ENCODE results near the gene SNX22. TPM values are rescaled to one million over a fixed set of nuclear protein-coding genes. Genes with fewer than 3 reads are reported as not detected.
A peak's percentile ranks its signal among the peaks of the same experiment; 100 is the strongest.

Gene SNX22
- total RNA-seq, 1 donor from 2014 or later: 1.0 TPM

DNA sequence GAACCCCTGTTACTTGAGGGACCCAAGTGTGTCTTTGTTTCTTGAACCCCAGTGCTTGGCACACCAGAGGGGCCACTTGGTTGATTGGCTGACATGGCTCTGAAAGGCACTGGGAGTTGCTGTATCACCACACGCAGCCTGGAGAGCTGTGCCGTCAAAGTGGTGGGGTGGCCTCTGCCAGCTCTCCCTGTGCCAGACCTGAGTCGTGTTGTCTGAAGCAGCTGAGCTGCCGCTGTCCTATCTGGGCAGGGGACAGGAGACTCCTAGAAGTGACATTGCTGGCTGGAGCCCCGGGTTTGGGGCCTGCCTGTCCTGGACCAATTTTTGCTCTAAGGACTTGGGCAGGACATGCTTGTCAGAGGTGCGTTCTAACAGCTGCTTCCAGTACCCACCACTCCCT is 5.5 kb upstream of the SNX22 start:
- Histone ChIP-seq H3K27ac (ENCODE audit: low read depth, low read length) (no peak overlapping the region), H3K4me1 (ENCODE audit: control insufficient read depth in 3 of 3, insufficient read depth in 3 of 3, low read length in 3 of 3) (peaks cover under 1 to 4% (median 1%) of the 10 kb centered on the region in 3 donors), H3K27me3 (ENCODE audit: control insufficient read depth in 3 of 3, insufficient read depth in 3 of 3, low read length in 3 of 3) (peaks cover 0 to 4% (median 3%) of the 10 kb centered on the region in 3 donors), H3K36me3 (ENCODE audit: control insufficient read depth in 3 of 3, insufficient read depth in 3 of 3, low read length in 3 of 3) (peaks cover 19 to 31% (median 30%) of the 10 kb centered on the region in 3 donors), H3K4me3 (ENCODE audit: low read length in 3 of 3) (no peak overlapping the region), H3K9me3 (ENCODE audit: control insufficient read depth in 3 of 3, low read length in 3 of 3) (no peaks in the 10 kb centered on the region), H3K9ac (ENCODE audit: low read depth in 1 of 3, low read length in 3 of 3) (no peak overlapping the region)

DNA sequence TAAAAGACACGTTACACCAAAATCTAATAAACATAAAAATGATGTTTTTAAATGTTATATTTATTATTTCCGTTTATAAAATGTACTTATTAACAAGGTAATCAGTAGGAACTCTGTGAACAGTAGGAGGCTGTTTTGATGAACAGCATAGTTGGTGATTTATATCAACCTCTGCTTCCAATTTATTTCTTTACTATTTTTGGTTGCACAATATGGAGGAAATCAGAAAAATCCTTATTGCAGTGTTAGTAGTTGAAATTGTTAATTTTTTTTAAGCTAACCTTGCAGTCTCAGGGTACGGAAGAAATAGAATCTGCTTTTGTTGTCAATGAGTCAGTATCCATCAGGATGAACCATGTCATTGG is 5.0 kb upstream of the SNX22 start:
- no peak overlapping the region for H3K4me3 ChIP-seq (ENCODE audit: low read length in 3 of 3)
- no peaks in the 10 kb centered on the region for H3K9me3 ChIP-seq (ENCODE audit: control insufficient read depth in 3 of 3, low read length in 3 of 3)
- peaks cover 19 to 28% (median 27%) of the 10 kb centered on the region in 3 donors for H3K36me3 ChIP-seq (ENCODE audit: control insufficient read depth in 3 of 3, insufficient read depth in 3 of 3, low read length in 3 of 3)
- H3K4me1 ChIP-seq (ENCODE audit: control insufficient read depth in 3 of 3, insufficient read depth in 3 of 3, low read length in 3 of 3): peaks cover 3 to 5% (median 4%) of the 10 kb centered on the region in 3 donors
- no peak overlapping the region for H3K9ac ChIP-seq (ENCODE audit: low read depth in 1 of 3, low read length in 3 of 3)
- peaks cover 0 to 7% (median 4%) of the 10 kb centered on the region in 3 donors for H3K27me3 ChIP-seq (ENCODE audit: control insufficient read depth in 3 of 3, insufficient read depth in 3 of 3, low read length in 3 of 3)
- H3K27ac ChIP-seq (ENCODE audit: low read depth, low read length): no peak overlapping the region

DNA sequence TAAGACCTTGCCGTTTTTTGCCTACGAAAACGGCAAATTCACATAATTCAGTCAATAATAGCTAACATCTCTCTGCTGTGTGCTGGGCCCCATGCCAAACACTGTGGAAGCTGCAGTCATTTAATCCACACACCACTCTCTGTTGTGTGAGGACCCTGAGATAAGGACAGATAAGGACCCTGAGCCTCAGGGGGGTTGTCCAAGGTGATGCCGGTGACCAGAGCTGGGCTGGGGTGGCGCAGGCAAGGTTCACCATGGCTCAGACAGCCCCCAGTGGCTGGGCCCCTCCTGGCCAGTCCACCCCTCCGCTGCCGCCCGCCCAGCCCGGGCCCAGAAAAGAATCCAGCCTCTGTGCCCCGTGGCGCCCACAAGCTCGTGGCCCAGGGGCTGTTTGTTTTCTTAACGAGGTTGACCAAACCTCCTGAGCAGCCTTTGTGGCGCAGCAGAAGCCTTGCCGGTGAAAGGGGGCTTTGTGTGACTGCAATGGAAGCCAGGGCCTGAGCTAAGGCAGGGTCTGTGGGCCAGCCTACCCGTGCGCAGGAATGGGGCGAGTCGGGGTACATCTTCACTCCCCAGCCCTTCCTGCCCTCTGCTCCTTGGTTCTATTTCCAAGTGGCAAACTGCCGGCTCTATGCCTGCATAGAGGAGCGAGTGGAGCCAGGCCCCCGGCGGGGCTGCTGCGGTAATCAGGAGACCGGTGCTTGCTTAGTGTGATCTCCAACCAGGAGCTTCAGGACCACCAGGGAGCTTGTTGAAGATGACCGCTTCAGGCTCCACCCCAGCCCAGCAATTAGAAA is 4.4 kb upstream of the SNX22 start:
- H3K9me3 ChIP-seq (ENCODE audit: control insufficient read depth in 3 of 3, low read length in 3 of 3): no peaks in the 10 kb centered on the region
- H3K27ac ChIP-seq (ENCODE audit: low read depth, low read length): no peak overlapping the region
- no peak overlapping the region for H3K4me3 ChIP-seq (ENCODE audit: low read length in 3 of 3)
- H3K27me3 ChIP-seq (ENCODE audit: control insufficient read depth in 3 of 3, insufficient read depth in 3 of 3, low read length in 3 of 3): peaks cover 2 to 12% (median 8%) of the 10 kb centered on the region in 3 donors
- H3K9ac ChIP-seq (ENCODE audit: low read depth in 1 of 3, low read length in 3 of 3): no peak overlapping the region
- H3K36me3 ChIP-seq (ENCODE audit: control insufficient read depth in 3 of 3, insufficient read depth in 3 of 3, low read length in 3 of 3): peaks cover 17 to 25% (median 23%) of the 10 kb centered on the region in 3 donors
- H3K4me1 ChIP-seq (ENCODE audit: control insufficient read depth in 3 of 3, insufficient read depth in 3 of 3, low read length in 3 of 3): peaks cover 8% of the 10 kb centered on the region in 3 donors

DNA sequence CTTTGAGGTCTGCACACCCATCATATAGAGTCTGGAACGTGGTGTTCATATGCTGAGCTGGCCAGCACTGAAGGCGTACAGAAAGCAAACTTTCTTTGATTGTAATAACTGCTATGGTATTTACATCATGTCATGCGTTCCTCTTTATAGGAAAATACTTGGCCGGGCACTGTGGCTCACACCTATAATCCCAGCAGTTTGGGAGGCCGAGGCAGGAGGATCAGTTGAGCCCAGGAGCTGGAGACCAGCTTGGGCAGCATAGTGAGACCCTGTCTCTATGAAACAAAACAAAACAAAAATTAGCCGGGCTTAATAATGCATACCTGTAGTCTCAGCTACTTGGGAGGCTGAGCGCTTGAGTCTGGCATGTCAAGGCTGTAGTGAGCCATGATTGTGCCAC is 3.4 kb upstream of the SNX22 start:
- peaks cover 14 to 23% (median 20%) of the 10 kb centered on the region in 3 donors for H3K36me3 ChIP-seq (ENCODE audit: control insufficient read depth in 3 of 3, insufficient read depth in 3 of 3, low read length in 3 of 3)
- no peak overlapping the region for H3K9ac ChIP-seq (ENCODE audit: low read depth in 1 of 3, low read length in 3 of 3)
- peaks cover 3 to 20% (median 19%) of the 10 kb centered on the region in 3 donors for H3K27me3 ChIP-seq (ENCODE audit: control insufficient read depth in 3 of 3, insufficient read depth in 3 of 3, low read length in 3 of 3)
- peaks cover 13 to 19% (median 16%) of the 10 kb centered on the region in 3 donors for H3K4me1 ChIP-seq (ENCODE audit: control insufficient read depth in 3 of 3, insufficient read depth in 3 of 3, low read length in 3 of 3)
- H3K9me3 ChIP-seq (ENCODE audit: control insufficient read depth in 3 of 3, low read length in 3 of 3): no peaks in the 10 kb centered on the region
- no peak overlapping the region for H3K4me3 ChIP-seq (ENCODE audit: low read length in 3 of 3)
- H3K27ac ChIP-seq (ENCODE audit: low read depth, low read length): no peak overlapping the region

DNA sequence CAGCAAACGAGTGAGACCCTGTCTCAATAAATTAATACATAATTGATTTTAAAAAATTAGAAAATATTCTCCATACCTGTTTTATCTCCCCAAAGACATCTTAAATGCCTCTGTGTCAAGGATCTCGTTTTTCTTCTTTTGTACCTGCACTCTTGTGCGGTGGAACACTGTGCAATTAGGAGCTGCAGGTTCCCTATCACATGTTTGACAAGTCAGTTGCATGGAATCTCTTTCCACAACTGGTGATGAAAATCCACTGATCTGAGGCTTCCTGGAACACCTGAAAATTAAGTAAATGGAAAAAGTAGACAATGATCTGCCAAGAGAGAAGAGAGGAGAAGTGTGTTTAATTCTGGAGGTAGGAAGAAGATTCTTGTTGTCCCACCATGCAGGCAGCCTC is 3.0 kb upstream of the SNX22 start:
- Histone ChIP-seq H3K36me3 (ENCODE audit: control insufficient read depth in 3 of 3, insufficient read depth in 3 of 3, low read length in 3 of 3) (peaks cover 10 to 19% (median 16%) of the 10 kb centered on the region in 3 donors), H3K4me3 (ENCODE audit: low read length in 3 of 3) (no peak overlapping the region), H3K9me3 (ENCODE audit: control insufficient read depth in 3 of 3, low read length in 3 of 3) (no peaks in the 10 kb centered on the region), H3K27ac (ENCODE audit: low read depth, low read length) (no peak overlapping the region), H3K27me3 (ENCODE audit: control insufficient read depth in 3 of 3, insufficient read depth in 3 of 3, low read length in 3 of 3) (peaks cover 3 to 20% (median 19%) of the 10 kb centered on the region in 3 donors), H3K9ac (ENCODE audit: low read depth in 1 of 3, low read length in 3 of 3) (no peak overlapping the region), H3K4me1 (ENCODE audit: control insufficient read depth in 3 of 3, insufficient read depth in 3 of 3, low read length in 3 of 3) (peaks cover 16 to 23% (median 19%) of the 10 kb centered on the region in 3 donors)

DNA sequence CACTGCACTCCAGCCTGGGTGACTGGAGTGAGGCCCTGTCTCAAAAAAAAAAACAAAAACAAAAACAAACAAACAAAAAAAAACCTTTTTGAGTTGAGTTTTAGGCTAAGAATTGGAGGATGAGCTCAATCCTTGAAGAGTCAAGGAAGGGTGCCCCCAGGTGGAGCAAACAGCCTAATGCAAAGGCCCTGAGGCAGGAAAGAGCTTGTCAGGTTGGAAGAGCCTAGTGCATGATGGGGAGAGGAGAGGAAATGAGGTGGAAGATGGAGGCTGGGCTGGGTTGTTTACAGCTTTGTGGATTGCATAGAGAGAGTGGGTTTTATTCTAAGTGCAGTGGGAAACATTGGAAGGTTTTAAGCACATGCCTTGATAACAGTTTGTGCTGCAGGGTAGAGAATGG is 2.1 kb upstream of the SNX22 start:
- no peak overlapping the region for H3K4me3 ChIP-seq (ENCODE audit: low read length in 3 of 3)
- H3K27me3 ChIP-seq (ENCODE audit: control insufficient read depth in 3 of 3, insufficient read depth in 3 of 3, low read length in 3 of 3): peaks cover 3 to 20% (median 19%) of the 10 kb centered on the region in 3 donors
- peaks cover 10 to 15% (median 10%) of the 10 kb centered on the region in 3 donors for H3K36me3 ChIP-seq (ENCODE audit: control insufficient read depth in 3 of 3, insufficient read depth in 3 of 3, low read length in 3 of 3)
- no peak overlapping the region for H3K9ac ChIP-seq (ENCODE audit: low read depth in 1 of 3, low read length in 3 of 3)
- no peaks in the 10 kb centered on the region for H3K9me3 ChIP-seq (ENCODE audit: control insufficient read depth in 3 of 3, low read length in 3 of 3)
- H3K27ac ChIP-seq (ENCODE audit: low read depth, low read length): no peak overlapping the region
- H3K4me1 ChIP-seq (ENCODE audit: control insufficient read depth in 3 of 3, insufficient read depth in 3 of 3, low read length in 3 of 3): peaks cover 16 to 32% (median 23%) of the 10 kb centered on the region in 3 donors

DNA sequence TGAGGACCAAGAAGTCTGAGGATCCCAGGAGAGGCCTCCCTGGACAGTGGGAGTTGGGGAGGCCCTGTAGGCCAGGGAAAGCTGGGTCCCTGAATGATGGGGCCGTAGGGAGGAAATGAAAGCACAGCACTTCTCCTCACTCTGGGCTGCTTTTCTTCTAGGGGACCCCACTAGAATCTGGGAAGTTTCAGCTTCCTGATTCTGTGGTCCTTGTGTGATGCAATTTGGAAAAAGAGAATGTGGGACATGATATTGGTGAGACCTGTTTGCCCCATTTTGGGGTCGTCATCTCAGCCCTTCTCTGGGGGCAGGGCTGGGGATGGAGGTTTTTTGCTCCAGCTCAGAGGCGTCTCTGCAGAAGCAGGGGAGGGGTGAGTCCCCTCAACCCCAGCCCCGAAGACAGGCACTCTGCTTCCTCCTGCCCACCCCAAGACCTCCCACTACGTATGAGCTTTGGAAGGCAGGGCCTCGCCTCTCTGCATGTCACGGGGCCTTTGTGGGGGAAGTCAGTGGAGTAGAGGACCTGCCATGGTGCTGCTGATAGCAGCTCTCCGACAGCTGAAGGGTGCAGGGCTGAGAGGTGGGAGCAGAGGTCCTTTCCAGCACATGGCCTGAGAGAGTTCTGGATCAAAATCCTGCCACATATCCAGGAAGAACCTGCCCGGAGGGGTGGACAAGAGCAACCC is 1.5 kb upstream of the SNX22 start:
- Histone ChIP-seq H3K27ac (ENCODE audit: low read depth, low read length) (no peak overlapping the region), H3K36me3 (ENCODE audit: control insufficient read depth in 3 of 3, insufficient read depth in 3 of 3, low read length in 3 of 3) (peaks cover 6 to 11% (median 8%) of the 10 kb centered on the region in 3 donors), H3K9ac (ENCODE audit: low read depth in 1 of 3, low read length in 3 of 3) (no peak overlapping the region), H3K9me3 (ENCODE audit: control insufficient read depth in 3 of 3, low read length in 3 of 3) (no peaks in the 10 kb centered on the region), H3K27me3 (ENCODE audit: control insufficient read depth in 3 of 3, insufficient read depth in 3 of 3, low read length in 3 of 3) (peaks cover 3 to 20% (median 19%) of the 10 kb centered on the region in 3 donors), H3K4me3 (ENCODE audit: low read length in 3 of 3) (no peak overlapping the region), H3K4me1 (ENCODE audit: control insufficient read depth in 3 of 3, insufficient read depth in 3 of 3, low read length in 3 of 3) (peaks cover 16 to 32% (median 23%) of the 10 kb centered on the region in 3 donors)

DNA sequence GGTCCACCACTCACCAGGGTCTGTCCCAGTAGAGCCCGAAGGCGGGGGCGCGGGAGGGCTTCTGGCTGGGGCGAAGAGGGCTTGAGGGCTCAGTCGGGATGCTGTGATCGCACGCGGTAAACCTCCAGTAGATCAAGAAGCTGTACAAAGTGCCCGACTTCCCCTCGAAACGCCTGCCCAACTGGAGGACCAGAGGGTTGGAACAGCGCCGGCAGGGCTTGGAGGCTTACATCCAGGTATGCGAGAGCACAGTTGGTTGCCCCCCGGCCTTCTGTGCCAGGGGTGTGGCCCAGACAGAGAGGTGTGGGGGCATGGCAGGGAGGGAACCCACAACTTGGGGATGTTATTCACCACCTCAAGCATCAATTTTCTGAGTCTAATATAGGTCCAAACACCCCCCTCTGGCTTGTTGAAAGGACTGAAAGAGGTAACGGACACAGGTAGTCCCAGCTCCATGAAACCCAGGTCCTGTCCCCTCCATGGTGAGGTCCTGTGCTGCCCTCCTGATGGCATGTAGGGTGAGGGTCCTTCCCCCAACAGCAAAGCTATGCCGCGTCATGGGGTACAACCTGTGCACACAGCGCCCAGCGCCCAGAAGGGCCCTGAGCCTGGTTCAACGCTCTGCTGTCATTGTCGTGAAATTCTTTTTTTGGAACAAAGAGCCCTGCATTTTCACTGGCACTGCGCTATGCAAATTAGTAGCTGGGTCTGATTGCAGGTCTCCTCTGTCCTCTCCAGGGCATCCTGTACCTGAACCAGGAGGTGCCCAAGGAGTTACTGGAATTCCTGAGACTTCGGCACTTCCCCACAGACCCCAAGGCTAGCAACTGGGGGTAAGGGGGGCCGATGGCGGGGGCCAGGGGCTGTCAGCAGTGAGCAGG is 1.2 kb downstream of the SNX22 start:
- H3K36me3 ChIP-seq (ENCODE audit: control insufficient read depth in 3 of 3, insufficient read depth in 3 of 3, low read length in 3 of 3): peaks cover 27 to 29% (median 27%) of the 10 kb centered on the region in 3 donors
- H3K9me3 ChIP-seq (ENCODE audit: control insufficient read depth in 3 of 3, low read length in 3 of 3): no peaks in the 10 kb centered on the region
- H3K4me3 ChIP-seq (ENCODE audit: low read length in 3 of 3): peak overlapping the region in 1 of 3 donors; percentile 54
- peaks cover 3 to 20% (median 15%) of the 10 kb centered on the region in 3 donors for H3K27me3 ChIP-seq (ENCODE audit: control insufficient read depth in 3 of 3, insufficient read depth in 3 of 3, low read length in 3 of 3)
- peaks cover 16 to 32% (median 23%) of the 10 kb centered on the region in 3 donors for H3K4me1 ChIP-seq (ENCODE audit: control insufficient read depth in 3 of 3, insufficient read depth in 3 of 3, low read length in 3 of 3)
- no peak overlapping the region for H3K9ac ChIP-seq (ENCODE audit: low read depth in 1 of 3, low read length in 3 of 3)
- H3K27ac ChIP-seq (ENCODE audit: low read depth, low read length): no peak overlapping the region

DNA sequence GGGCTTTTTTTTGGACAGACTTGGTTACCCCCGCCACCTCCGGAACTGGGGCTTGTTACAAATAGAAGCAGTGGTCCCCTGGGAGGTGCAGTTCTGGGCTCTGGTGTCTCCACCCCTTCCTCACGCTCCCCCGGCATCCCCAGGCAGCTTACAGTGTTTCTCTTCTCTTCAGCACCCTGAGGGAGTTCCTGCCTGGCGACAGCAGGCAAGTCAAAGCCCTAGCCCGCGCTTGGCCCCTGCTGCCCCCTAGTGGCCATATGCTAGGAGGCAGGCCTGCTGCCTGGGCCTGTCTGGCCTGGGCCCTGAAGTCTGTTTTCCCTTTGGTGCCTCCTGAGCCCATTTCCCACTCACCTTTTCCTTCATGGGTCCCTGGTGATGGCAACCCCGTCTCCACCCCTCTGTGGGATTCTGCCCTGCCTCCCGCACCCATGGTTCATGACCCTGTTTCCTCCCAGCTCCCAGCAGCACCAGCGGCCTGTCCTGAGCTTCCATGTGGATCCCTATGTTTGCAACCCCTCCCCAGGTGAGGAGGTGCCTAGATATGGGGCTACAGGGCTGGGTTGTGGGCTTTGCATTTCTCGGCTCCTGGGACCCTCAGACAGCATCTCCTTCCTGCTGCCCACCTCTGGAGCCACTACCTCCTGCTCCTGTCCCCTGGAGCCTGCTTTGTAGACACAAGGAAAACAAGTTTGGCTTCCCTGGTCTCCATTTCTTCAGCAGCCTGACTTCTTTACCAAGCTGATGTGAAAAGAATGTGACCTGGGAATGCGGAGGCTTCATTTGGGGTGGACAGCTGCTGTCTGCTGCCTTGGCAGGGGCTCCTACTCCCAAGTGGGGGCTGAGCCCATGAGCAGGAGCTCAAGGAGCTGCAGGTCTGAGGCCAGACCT is 2.2 kb downstream of the SNX22 start:
- no peak overlapping the region for H3K4me3 ChIP-seq (ENCODE audit: low read length in 3 of 3)
- peaks cover 37 to 39% (median 37%) of the 10 kb centered on the region in 3 donors for H3K36me3 ChIP-seq (ENCODE audit: control insufficient read depth in 3 of 3, insufficient read depth in 3 of 3, low read length in 3 of 3)
- peaks cover 3 to 20% (median 15%) of the 10 kb centered on the region in 3 donors for H3K27me3 ChIP-seq (ENCODE audit: control insufficient read depth in 3 of 3, insufficient read depth in 3 of 3, low read length in 3 of 3)
- H3K9ac ChIP-seq (ENCODE audit: low read depth in 1 of 3, low read length in 3 of 3): peak overlapping the region; percentile 32 to 68 (median 45)
- no peaks in the 10 kb centered on the region for H3K9me3 ChIP-seq (ENCODE audit: control insufficient read depth in 3 of 3, low read length in 3 of 3)
- H3K4me1 ChIP-seq (ENCODE audit: control insufficient read depth in 3 of 3, insufficient read depth in 3 of 3, low read length in 3 of 3): peaks cover 16 to 32% (median 23%) of the 10 kb centered on the region in 3 donors
- no peak overlapping the region for H3K27ac ChIP-seq (ENCODE audit: low read depth, low read length)

Measured in skeletal muscle tissue (tissue), 4 donors.